Measurements from ENCODE around the gene HTR3D. TPM values are rescaled to one million over a fixed set of nuclear protein-coding genes. Genes with fewer than 3 reads are reported as not detected.
A peak's percentile ranks its signal among the peaks of the same experiment; 100 is the strongest.

The HTR3D gene
- total and polyA plus RNA-seq, 4 donors = not detected

- Histone ChIP-seq H3K9ac (ENCODE audit: insufficient read depth in 1 of 2, low read length in 2 of 2) (no peak overlapping the region), H3K36me3 (ENCODE audit: control insufficient read depth in 4 of 4, insufficient read depth in 4 of 4, low read length in 4 of 4) (no peaks in the 10 kb centered on the region), H3K4me3 (no peak overlapping the region), H3K27me3 (ENCODE audit: control insufficient read depth in 3 of 3, insufficient read depth in 3 of 3, low read length in 2 of 3) (no peaks in the 10 kb centered on the region), H3K9me3 (ENCODE audit: control insufficient read depth in 4 of 4, insufficient read depth in 3 of 4, low read length in 3 of 4) (no peaks in the 10 kb centered on the region), H3K4me1 (ENCODE audit: control insufficient read depth in 5 of 5, insufficient read depth in 5 of 5, low read length in 5 of 5) (no peaks in the 10 kb centered on the region), H3K27ac (ENCODE audit: low read depth in 1 of 2, low read length in 1 of 2) (no peak overlapping the region)
- WGBS, 2 donors = 69 to 77% methylated on average over 7 of the region's 7 CpGs
- no peak for TF ChIP-seq CTCF (IDR thresholded peaks at IDR 0.05; ENCODE audit: control extremely low read depth, extremely low read depth)
- ATAC-seq (ENCODE audit: insufficient read depth, low FRiP score) (no peak), DNase-seq (no peak)
Measured at GRCh38 chr3:184050217-184050847, 18.8 kb downstream of the HTR3D start.

- ATAC-seq (ENCODE audit: insufficient read depth, low FRiP score) (no peak), DNase-seq (no peak)
- H3K27me3 ChIP-seq (ENCODE audit: control insufficient read depth in 3 of 3, insufficient read depth in 3 of 3, low read length in 2 of 3) = no peaks in the 10 kb centered on the region
- H3K4me1 ChIP-seq (ENCODE audit: control insufficient read depth in 5 of 5, insufficient read depth in 5 of 5, low read length in 5 of 5) = no peaks in the 10 kb centered on the region
- H3K9me3 ChIP-seq (ENCODE audit: control insufficient read depth in 4 of 4, insufficient read depth in 3 of 4, low read length in 3 of 4) = no peaks in the 10 kb centered on the region
- peak within 1 kb of the TSS in 1 of 2 donors; percentile 4 for H3K27ac ChIP-seq (ENCODE audit: low read depth in 1 of 2, low read length in 1 of 2)
- H3K36me3 ChIP-seq (ENCODE audit: control insufficient read depth in 4 of 4, insufficient read depth in 4 of 4, low read length in 4 of 4) = no peaks in the 10 kb centered on the region
- H3K4me3 ChIP-seq = no peak within 1 kb of the TSS
- H3K9ac ChIP-seq (ENCODE audit: insufficient read depth in 1 of 2, low read length in 2 of 2) = no peak within 1 kb of the TSS
- WGBS, 2 donors = 65 to 80% methylated on average over 4 of the region's 4 CpGs
- no peak for TF ChIP-seq CTCF (IDR thresholded peaks at IDR 0.05; ENCODE audit: control extremely low read depth, extremely low read depth)
Measured at GRCh38 chr3:184052767-184053166, 21.2 kb downstream of the HTR3D start, which contains the start of gene HTR3C. TSS of gene HTR3C (plus strand) at chr3:184053047. CDS start at chr3:184053081, 34 bp downstream.

- Histone ChIP-seq H3K9ac (ENCODE audit: insufficient read depth in 1 of 2, low read length in 2 of 2) (no peak overlapping the region), H3K27me3 (ENCODE audit: control insufficient read depth in 3 of 3, insufficient read depth in 3 of 3, low read length in 2 of 3) (no peaks in the 10 kb centered on the region), H3K4me1 (ENCODE audit: control insufficient read depth in 5 of 5, insufficient read depth in 5 of 5, low read length in 5 of 5) (no peaks in the 10 kb centered on the region), H3K27ac (ENCODE audit: low read depth in 1 of 2, low read length in 1 of 2) (no peak overlapping the region), H3K36me3 (ENCODE audit: control insufficient read depth in 4 of 4, insufficient read depth in 4 of 4, low read length in 4 of 4) (no peaks in the 10 kb centered on the region), H3K9me3 (ENCODE audit: control insufficient read depth in 4 of 4, insufficient read depth in 3 of 4, low read length in 3 of 4) (no peaks in the 10 kb centered on the region), H3K4me3 (no peak overlapping the region)
- no peak for TF ChIP-seq CTCF (IDR thresholded peaks at IDR 0.05; ENCODE audit: control extremely low read depth, extremely low read depth)
- no peak for DNase-seq
- ATAC-seq (ENCODE audit: insufficient read depth, low FRiP score) = no peak
- WGBS, 2 donors = 80 to 87% methylated on average over 9 of the region's 9 CpGs
Measured at GRCh38 chr3:184058029-184058428, 26.5 kb downstream of the HTR3D start.

- no peak overlapping the region for H3K4me3 ChIP-seq
- H3K27ac ChIP-seq (ENCODE audit: low read depth in 1 of 2, low read length in 1 of 2) = no peak overlapping the region
- WGBS, 2 donors = 46 to 49% methylated on average over 7 of the region's 7 CpGs
- no peaks in the 10 kb centered on the region for H3K36me3 ChIP-seq (ENCODE audit: control insufficient read depth in 4 of 4, insufficient read depth in 4 of 4, low read length in 4 of 4)
- H3K27me3 ChIP-seq (ENCODE audit: control insufficient read depth in 3 of 3, insufficient read depth in 3 of 3, low read length in 2 of 3) = no peaks in the 10 kb centered on the region
- ATAC-seq (ENCODE audit: insufficient read depth, low FRiP score) = no peak
- no peak for DNase-seq
- TF ChIP-seq CTCF (IDR thresholded peaks at IDR 0.05; ENCODE audit: control extremely low read depth, extremely low read depth) = no peak
- H3K4me1 ChIP-seq (ENCODE audit: control insufficient read depth in 5 of 5, insufficient read depth in 5 of 5, low read length in 5 of 5) = no peaks in the 10 kb centered on the region
- H3K9ac ChIP-seq (ENCODE audit: insufficient read depth in 1 of 2, low read length in 2 of 2) = no peak overlapping the region
- no peaks in the 10 kb centered on the region for H3K9me3 ChIP-seq (ENCODE audit: control insufficient read depth in 4 of 4, insufficient read depth in 3 of 4, low read length in 3 of 4)
Measured at GRCh38 chr3:184059424-184059823, 27.9 kb downstream of the HTR3D start.
